Subcutaneous adipose tissue (tissue), 4 donors: ENCODE measurements around the gene CEP76. TPM values are rescaled to one million over a fixed set of nuclear protein-coding genes. Genes with fewer than 3 reads are reported as not detected.

ENCODE experiments used
- total RNA-seq, 4 donors: library from RNA; depleted of rRNA; stranded (reverse); fragments of >200 nt; gene quantifications; one replicate each; pipeline ENCODE4 v1.1.0, GENCODE V29; 2016
- TF ChIP-seq, protein P1 (sequence below): fragments of 450-650 bp; IDR thresholded peaks from one replicate; pipeline ENCODE4 v1.5.1; 2016; ENCODE audit warnings: low read depth, mild to moderate bottlenecking, control low read depth, antibody characterized with exemption, moderate library complexity

CEP76 gene
- total RNA-seq, 4 donors from 2014 or later = 5.1 to 13.0 (median 6.5) TPM

DNA sequence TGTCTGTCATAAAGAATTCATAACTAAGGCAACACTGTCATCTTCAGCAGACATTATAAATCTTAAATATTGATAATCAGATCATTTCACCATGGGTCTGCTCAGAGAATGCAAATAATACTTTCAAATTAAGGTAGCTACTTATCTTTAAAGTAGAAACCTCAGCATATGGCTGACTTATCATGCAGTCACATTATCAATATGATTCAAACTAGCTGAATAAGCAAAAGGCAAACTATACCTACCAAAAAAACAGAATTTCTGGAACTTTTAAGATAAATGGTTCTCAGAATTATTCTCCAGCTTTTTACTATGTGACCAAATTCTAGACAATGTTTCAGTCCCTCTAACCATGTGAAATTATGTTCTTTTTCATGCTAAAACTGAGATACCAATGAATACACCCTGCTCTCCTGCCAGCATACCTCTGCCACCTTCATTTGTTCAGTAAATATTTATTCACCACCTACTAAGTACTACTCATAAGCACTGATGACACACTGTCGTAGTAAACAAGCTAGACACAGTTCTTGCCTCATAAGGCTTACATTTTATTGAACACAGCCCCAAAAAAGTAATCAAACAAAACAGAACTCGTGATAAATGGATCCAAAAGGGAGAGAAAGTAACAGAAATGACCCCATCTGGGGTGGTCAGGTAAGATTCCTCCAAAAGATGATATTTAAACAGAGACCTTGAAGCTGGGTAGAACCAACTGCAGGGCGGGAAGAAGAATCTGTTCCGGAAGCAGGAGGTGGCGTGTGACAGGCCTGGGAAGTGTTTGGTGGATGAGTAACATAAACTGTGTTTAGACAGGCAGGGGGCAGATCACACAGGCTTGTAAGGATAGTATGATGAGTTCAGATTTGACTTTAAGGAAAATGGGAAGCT, 62.3 kb downstream of the CEP76 start:
- TF ChIP-seq, protein P1, sequence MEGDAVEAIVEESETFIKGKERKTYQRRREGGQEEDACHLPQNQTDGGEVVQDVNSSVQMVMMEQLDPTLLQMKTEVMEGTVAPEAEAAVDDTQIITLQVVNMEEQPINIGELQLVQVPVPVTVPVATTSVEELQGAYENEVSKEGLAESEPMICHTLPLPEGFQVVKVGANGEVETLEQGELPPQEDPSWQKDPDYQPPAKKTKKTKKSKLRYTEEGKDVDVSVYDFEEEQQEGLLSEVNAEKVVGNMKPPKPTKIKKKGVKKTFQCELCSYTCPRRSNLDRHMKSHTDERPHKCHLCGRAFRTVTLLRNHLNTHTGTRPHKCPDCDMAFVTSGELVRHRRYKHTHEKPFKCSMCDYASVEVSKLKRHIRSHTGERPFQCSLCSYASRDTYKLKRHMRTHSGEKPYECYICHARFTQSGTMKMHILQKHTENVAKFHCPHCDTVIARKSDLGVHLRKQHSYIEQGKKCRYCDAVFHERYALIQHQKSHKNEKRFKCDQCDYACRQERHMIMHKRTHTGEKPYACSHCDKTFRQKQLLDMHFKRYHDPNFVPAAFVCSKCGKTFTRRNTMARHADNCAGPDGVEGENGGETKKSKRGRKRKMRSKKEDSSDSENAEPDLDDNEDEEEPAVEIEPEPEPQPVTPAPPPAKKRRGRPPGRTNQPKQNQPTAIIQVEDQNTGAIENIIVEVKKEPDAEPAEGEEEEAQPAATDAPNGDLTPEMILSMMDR = no peak

DNA sequence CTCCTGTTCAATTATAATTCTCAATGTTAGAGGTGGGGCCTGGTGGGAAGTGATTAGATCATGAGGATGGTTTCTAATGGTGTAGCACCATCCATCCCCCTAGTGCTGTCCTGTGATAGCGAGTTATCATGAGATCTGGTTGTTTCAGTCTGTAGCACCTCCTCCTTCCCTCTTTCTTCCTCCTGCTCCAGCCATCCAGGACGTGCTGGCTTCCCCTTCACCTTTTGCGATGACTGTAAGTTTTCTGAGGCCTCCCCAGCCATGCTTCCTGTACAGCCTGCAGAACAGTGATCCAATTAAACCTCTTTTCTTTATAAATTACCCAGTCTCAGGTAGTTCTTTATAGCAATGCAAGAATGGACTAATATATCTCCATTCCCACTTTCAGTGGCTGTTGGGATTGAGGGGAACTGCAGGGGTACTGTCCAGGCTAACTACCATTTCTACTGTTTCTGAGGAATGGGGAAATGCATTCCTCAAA, 63.8 kb downstream of the CEP76 start:
- TF ChIP-seq, protein P1 = no peak

DNA sequence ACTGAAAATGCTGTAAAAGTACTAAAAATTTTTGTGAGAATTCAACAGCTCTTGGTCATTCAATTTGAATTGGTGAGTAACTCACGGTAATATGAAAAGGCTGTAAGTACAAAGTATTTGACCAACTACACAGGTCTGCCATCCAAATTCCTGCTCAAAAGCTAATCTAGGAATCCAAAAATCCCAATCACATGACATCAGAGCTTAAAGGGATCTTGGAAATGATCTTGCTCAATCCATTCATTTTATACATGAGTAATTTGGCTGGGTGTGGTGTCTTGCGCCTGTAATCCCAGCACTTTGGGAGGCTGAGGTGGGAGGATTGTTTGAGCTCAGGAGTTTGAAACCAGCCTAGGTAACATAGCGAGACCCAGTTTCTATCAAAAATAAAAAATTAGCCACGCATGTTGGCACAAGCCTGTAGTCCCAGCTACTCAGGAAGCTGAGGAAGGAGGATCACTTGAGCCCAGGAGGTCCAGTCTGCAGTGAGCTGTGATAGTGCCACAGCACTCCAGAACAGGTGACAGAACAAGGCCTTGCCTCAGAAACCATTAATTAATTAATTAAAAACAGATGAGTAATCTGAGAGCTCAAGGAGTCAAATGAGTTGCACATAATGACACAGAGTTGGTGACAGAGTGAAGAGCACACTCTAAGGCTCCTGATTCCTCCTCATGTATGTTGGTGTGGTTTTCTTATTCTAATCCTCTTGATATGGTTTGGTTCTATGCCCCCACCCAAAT, 64.5 kb downstream of the CEP76 start:
- TF ChIP-seq, protein P1 = no peak

DNA sequence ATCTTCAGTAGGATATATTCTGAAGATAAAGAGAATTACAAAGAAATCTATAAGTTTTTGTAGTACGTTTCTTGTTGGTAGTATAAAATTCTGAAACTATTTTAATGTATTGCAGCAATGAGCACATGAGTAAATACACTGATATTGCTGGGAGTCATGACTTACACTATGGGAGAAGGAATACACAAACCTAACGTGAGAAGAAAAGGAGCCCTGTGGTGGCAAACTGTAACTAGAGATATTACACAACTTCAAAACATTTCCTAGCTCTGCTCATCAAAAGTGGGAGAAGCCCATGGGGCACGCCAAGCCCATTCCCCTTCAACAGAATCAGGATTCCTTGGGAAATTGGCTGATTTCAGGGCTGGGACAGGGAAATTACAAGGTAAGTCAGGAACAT, 65.1 kb downstream of the CEP76 start:
- TF ChIP-seq, protein P1 = no peak

DNA sequence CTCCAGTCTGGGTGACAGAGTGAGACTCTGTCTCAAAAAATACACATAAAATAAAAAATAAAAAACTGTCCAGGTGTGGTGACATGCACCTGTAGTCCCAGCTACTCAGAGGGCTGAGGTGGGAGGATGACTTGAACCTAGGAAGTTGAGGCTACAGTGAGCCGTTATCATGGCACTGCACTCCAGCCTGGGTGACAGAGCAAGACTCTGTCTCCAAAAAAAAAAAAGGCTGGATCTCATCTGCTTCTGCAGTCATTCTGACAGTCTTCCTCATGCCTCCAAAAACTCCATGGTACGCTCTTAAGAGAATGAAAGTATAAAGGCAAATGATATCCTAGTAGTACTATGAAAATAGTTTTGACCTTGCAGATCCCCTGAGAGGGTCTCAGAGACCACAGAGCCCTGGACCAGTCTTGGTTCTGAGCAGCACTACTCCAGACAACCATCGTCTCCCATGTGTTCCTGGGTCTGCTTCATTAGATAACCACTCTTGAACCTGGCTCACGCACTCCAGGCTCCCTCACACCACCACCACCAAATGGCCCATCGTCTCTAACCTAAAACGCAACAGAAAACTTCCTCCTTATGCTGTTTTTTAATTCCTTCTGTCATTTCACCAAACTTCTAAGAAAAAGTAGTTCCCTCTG, 70.6 kb downstream of the CEP76 start:
- TF ChIP-seq, protein P1 = no peak

DNA sequence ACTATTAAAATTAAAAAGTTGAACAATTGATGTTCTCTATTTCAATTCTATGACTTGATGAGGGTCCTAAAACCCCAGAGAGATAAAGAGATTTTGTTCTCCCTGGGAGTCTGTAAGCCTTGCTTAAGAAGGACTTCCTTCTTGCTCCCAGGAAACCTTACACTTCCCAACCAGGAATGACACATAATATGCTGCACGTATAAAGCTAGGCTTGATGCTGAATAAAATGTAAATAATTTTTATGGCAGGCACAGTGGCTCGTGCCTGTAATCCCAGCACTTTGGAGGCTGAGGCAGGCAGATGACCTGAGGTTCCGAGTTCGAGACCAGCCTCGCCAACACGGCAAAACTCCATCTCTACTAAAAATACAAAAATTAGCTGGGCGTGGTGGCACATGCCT, 72.4 kb downstream of the CEP76 start:
- TF ChIP-seq, protein P1 = no peak
